H1 (cell line): ENCODE measurements around the gene G2E3. TPM values are rescaled to one million over a fixed set of nuclear protein-coding genes. Genes with fewer than 3 reads are reported as not detected.

Source experiments
- CTCF ChIA-PET: fragments of 300-600 bp; sonication (Branson Sonifier 250); formaldehyde crosslinking; loops from one replicate; lab custom pipeline; 2021; ENCODE audit not compliant: partially characterized antibody; lab: Charles Lee
- POLR2A ChIA-PET: fragments of 300-600 bp; sonication (Branson Sonifier 250); formaldehyde crosslinking; loops from one replicate; lab custom pipeline; 2021; ENCODE audit warnings: inconsistent platforms; ENCODE audit not compliant: partially characterized antibody; lab: Charles Lee
- DNase-seq, 2 experiments: peaks; one replicate each; pipeline versions ENCODE4 v3.0.0 to v3.0.0-alpha.2; 2010 to 2022; ENCODE audit warnings: low spot score in 2 of 2, low read depth in 1 of 2, mixed read lengths in 1 of 2
- FAIRE-seq: peaks from 2 replicates; lab custom pipeline; 2011; peaks lifted over from hg19 to GRCh38; lab: Jason Lieb, UNC
- H2AFZ ChIP-seq: 2 replicates; pipeline ENCODE4 v1.8.1; 2012; ENCODE audit warnings: low read length, inconsistent platforms
- H2AK5ac ChIP-seq: 2 replicates; pipeline ENCODE4 v1.6.1; 2013; ENCODE audit warnings: low read depth, low read length
- H2BK120ac ChIP-seq: replicated peaks from 2 replicates; pipeline ENCODE3; 2013; ENCODE audit warnings: low read depth, low read length, inconsistent platforms
- H2BK12ac ChIP-seq: 2 replicates; pipeline ENCODE4 v1.6.1; 2013; ENCODE audit warnings: low read depth, low read length
- H2BK15ac ChIP-seq: 2 replicates; pipeline ENCODE4 v1.6.1; 2013; ENCODE audit warnings: low read length
- H2BK20ac ChIP-seq: 2 replicates; pipeline ENCODE4 v1.6.1; 2013; ENCODE audit warnings: low read length
- H2BK5ac ChIP-seq: 2 replicates; pipeline ENCODE4 v1.6.1; 2013; ENCODE audit warnings: low read depth, low read length
- H3K14ac ChIP-seq: 2 replicates; pipeline ENCODE4 v1.6.1; 2013; ENCODE audit warnings: inconsistent platforms; ENCODE audit not compliant: insufficient read length
- H3K18ac ChIP-seq: 2 replicates; pipeline ENCODE4 v1.6.1; 2013; ENCODE audit warnings: low read length; ENCODE audit errors: extremely low read depth
- H3K23ac ChIP-seq: 2 replicates; pipeline ENCODE4 v1.6.1; 2013; ENCODE audit warnings: inconsistent platforms; ENCODE audit not compliant: insufficient read length
- H3K23me2 ChIP-seq: 2 replicates; pipeline ENCODE4 v1.6.1; 2013; ENCODE audit warnings: low read depth, low read length
- H3K27ac ChIP-seq: 2 replicates; pipeline ENCODE4 v1.6.1; 2011; ENCODE audit warnings: low read depth, low read length, inconsistent platforms
- H3K27me3 ChIP-seq, 4 experiments: replicated peaks in 1 of 4; 1 replicate in 1 of 4; 2 replicates in 3 of 4; pipeline versions ENCODE4 v1.6.1 to v1.8.1; 2011 to 2013; ENCODE audit warnings: low read length in 3 of 4, mild to moderate bottlenecking in 3 of 4, inconsistent platforms in 2 of 4, mixed read lengths in 2 of 4, moderate library complexity in 1 of 4; ENCODE audit not compliant: control insufficient read depth in 3 of 4, insufficient read depth in 3 of 4; ENCODE audit errors: extremely low read depth in 1 of 4
- H3K36me3 ChIP-seq, 4 experiments: 2 replicates each; pipeline versions ENCODE4 v1.6.1 to v1.8.1; 2011 to 2013; ENCODE audit warnings: mild to moderate bottlenecking in 4 of 4, low read length in 3 of 4, moderate library complexity in 2 of 4, control low read depth in 1 of 4, inconsistent platforms in 1 of 4; ENCODE audit not compliant: insufficient read depth in 4 of 4, control insufficient read depth in 2 of 4
- H3K4ac ChIP-seq: replicated peaks from 2 replicates; pipeline ENCODE3; 2013; ENCODE audit warnings: low read length, low read depth, mixed read lengths, inconsistent platforms; ENCODE audit not compliant: insufficient read length
- H3K4me1 ChIP-seq, 4 experiments: replicated peaks in 1 of 4; 1 replicate in 1 of 4; 2 replicates in 3 of 4; pipeline versions ENCODE4 v1.6.1 to v1.8.1; 2011 to 2013; ENCODE audit warnings: low read length in 3 of 4, inconsistent platforms in 2 of 4, mixed read lengths in 1 of 4; ENCODE audit not compliant: insufficient read depth in 4 of 4, control insufficient read depth in 3 of 4
- H3K4me2 ChIP-seq, 2 experiments: 2 replicates each; pipeline versions ENCODE4 v1.6.1 to v1.8.1; 2011 to 2013; ENCODE audit warnings: low read depth in 2 of 2, low read length in 2 of 2, control low read depth in 1 of 2, inconsistent platforms in 1 of 2, mild to moderate bottlenecking in 1 of 2; ENCODE audit not compliant: insufficient read depth in 1 of 2
- H3K4me3 ChIP-seq, 4 experiments: fragments of 200-600, 300-600 bp in 1 of 4; sonication (generic), shearing (Covaris generic), sonication (Bioruptor Twin) in 1 of 4; 2 replicates each; pipeline versions ENCODE4 v1.5.1 to v1.8.1; 2011 to 2016; ENCODE audit warnings: low read length in 4 of 4, low read depth in 3 of 4, control low read depth in 2 of 4, inconsistent platforms in 2 of 4, mild to moderate bottlenecking in 2 of 4, mixed read lengths in 1 of 4, moderate library complexity in 1 of 4; ENCODE audit not compliant: insufficient read depth in 2 of 4; ENCODE audit errors: extremely low read depth in 1 of 4
- H3K56ac ChIP-seq: replicated peaks from 2 replicates; pipeline ENCODE3; 2013; ENCODE audit warnings: low read depth, mild to moderate bottlenecking, mixed read lengths, low read length, inconsistent platforms; ENCODE audit not compliant: insufficient read length
- H3K79me1 ChIP-seq: 2 replicates; pipeline ENCODE4 v1.6.1; 2013; ENCODE audit warnings: low read depth, low read length, control low read depth
- H3K79me2 ChIP-seq, 2 experiments: 2 replicates each; pipeline versions ENCODE4 v1.6.1 to v1.8.1; 2012 to 2013; ENCODE audit warnings: low read length in 2 of 2, mild to moderate bottlenecking in 2 of 2, inconsistent platforms in 1 of 2; ENCODE audit not compliant: insufficient read depth in 2 of 2, control insufficient read depth in 1 of 2
- H3K9ac ChIP-seq, 4 experiments: replicated peaks in 1 of 4; 1 replicate in 1 of 4; 2 replicates in 3 of 4; pipeline versions ENCODE4 v1.6.1 to v1.8.1; 2011 to 2013; ENCODE audit warnings: low read depth in 3 of 4, low read length in 3 of 4, control low read depth in 2 of 4, mild to moderate bottlenecking in 2 of 4, moderate library complexity in 2 of 4, inconsistent platforms in 1 of 4; ENCODE audit errors: extremely low read depth in 1 of 4
- H3K9me3 ChIP-seq, 2 experiments: 2 replicates each; pipeline versions ENCODE4 v1.6.1 to v1.8.1; 2012 to 2013; ENCODE audit warnings: mild to moderate bottlenecking in 2 of 2, moderate library complexity in 2 of 2, control low read depth in 1 of 2, inconsistent platforms in 1 of 2, low read depth in 1 of 2, low read length in 1 of 2, mixed read lengths in 1 of 2; ENCODE audit not compliant: insufficient read depth in 2 of 2
- H4K20me1 ChIP-seq, 2 experiments: replicated peaks in 1 of 2; 2 replicates each; pipeline versions ENCODE3 to v1.8.1; 2011 to 2013; ENCODE audit warnings: inconsistent platforms in 2 of 2, low read length in 2 of 2, mild to moderate bottlenecking in 1 of 2; ENCODE audit not compliant: insufficient read depth in 2 of 2, control insufficient read depth in 1 of 2
- H4K5ac ChIP-seq: 2 replicates; pipeline ENCODE4 v1.6.1; 2013; ENCODE audit warnings: low read length, low read depth, mixed read lengths, inconsistent platforms; ENCODE audit not compliant: insufficient read length
- H4K8ac ChIP-seq: 2 replicates; pipeline ENCODE4 v1.8.0; 2013; ENCODE audit warnings: mild to moderate bottlenecking, moderate library complexity, low read length, inconsistent platforms; ENCODE audit not compliant: insufficient read depth; ENCODE audit errors: extremely low read depth
- H4K91ac ChIP-seq: replicated peaks from 2 replicates; pipeline ENCODE3; 2013; ENCODE audit warnings: low read length, mixed read lengths, inconsistent platforms; ENCODE audit not compliant: insufficient read length
- ASH2L ChIP-seq: fragments of 200-600, 300-600 bp; sonication (generic); IDR thresholded peaks from one replicate; pipeline ENCODE4 v1.7.1; 2017; ENCODE audit warnings: low read length
- CBX8 ChIP-seq: fragments of 300-800, 300-1000 bp; sonication (generic); IDR thresholded peaks from 2 replicates; pipeline ENCODE4 v1.7.1; 2016; ENCODE audit warnings: low read depth, low read length, borderline replicate concordance
- HDAC2 ChIP-seq, 2 experiments: fragments of 300-600 bp in 1 of 2; sonication (generic) in 1 of 2; IDR thresholded peaks; 2 replicates each; pipeline ENCODE4 v1.6.1; 2011 to 2012; ENCODE audit warnings: low read depth in 2 of 2, low read length in 2 of 2, mild to moderate bottlenecking in 2 of 2, moderate library complexity in 2 of 2, borderline replicate concordance in 1 of 2, inconsistent platforms in 1 of 2
- JUN ChIP-seq: IDR thresholded peaks from 2 replicates; pipeline ENCODE4 v1.6.1; 2011; ENCODE audit warnings: low read depth, mild to moderate bottlenecking, improper control_type of control experiment, low read length
- KDM1A ChIP-seq: fragments of 200-600, 300-600 bp; sonication (generic); IDR thresholded peaks from 2 replicates; pipeline ENCODE4 v1.7.1; 2016; ENCODE audit warnings: mild to moderate bottlenecking, low read length, borderline replicate concordance
- POLR2AphosphoS5 ChIP-seq: IDR thresholded peaks from 2 replicates; pipeline ENCODE4 v1.6.1; 2011; ENCODE audit warnings: low read depth, low read length
- RXRA ChIP-seq: IDR thresholded peaks from 2 replicates; pipeline ENCODE4 v1.6.1; 2011; ENCODE audit warnings: low read depth, mild to moderate bottlenecking, low read length, moderate library complexity; ENCODE audit not compliant: insufficient read depth
- WGBS, 2 experiments: shearing (Covaris generic) in 1 of 2; methylation state at CpG; one replicate each; pipeline versions ENCODE4 v1.1.6 to v1.1.7; 2013 to 2015; ENCODE audit warnings: low lambda C conversion rate in 2 of 2, mixed read lengths in 2 of 2, inconsistent platforms in 1 of 2, low coverage in 1 of 2, missing lambda C conversion rate in 1 of 2; ENCODE audit not compliant: insufficient replicate concordance in 2 of 2, insufficient coverage in 1 of 2, insufficient read length in 1 of 2; ENCODE audit errors: extremely low coverage in 1 of 2, missing lambda C conversion rate in 1 of 2; 5-methylcytosine and 5-hydroxymethylcytosine counted together
- polyA plus RNA-seq, 7 experiments: library from polyadenylated mRNA; depleted of rRNA in 3 of 7; stranded (reverse) in 5 of 7; unstranded in 2 of 7; fragments of >200 nt in 5 of 7; fragments of 200-250 nt in 2 of 7; gene quantifications; 1 replicate in 5 of 7; 2 replicates in 1 of 7; 4 replicates in 1 of 7; pipeline versions ENCODE4 v1.2.1 to v1.2.3, GENCODE V29; 2011 to 2013; ENCODE audit warnings: missing spikeins in 2 of 7, mixed read lengths in 2 of 7
- total RNA-seq: library from RNA; stranded (reverse); fragmentation: NEBNext Ultra II Directional; extraction: Animal tissue kit (Norgen Biotek cat#: 25700); gene quantifications from 2 replicates; pipeline ENCODE4 v1.2.1, GENCODE V29; 2021
- TF ChIP-seq, protein P1 (sequence below): IDR thresholded peaks from 2 replicates; pipeline ENCODE4 v1.6.1; 2012; ENCODE audit warnings: low read length, inconsistent platforms

Gene G2E3
- total and polyA plus RNA-seq, 2 of the 8 experiments (the other 6 are each of a cell fraction or from before 2014, with no cell fraction given) = 9.2 to 72.0 TPM

DNA sequence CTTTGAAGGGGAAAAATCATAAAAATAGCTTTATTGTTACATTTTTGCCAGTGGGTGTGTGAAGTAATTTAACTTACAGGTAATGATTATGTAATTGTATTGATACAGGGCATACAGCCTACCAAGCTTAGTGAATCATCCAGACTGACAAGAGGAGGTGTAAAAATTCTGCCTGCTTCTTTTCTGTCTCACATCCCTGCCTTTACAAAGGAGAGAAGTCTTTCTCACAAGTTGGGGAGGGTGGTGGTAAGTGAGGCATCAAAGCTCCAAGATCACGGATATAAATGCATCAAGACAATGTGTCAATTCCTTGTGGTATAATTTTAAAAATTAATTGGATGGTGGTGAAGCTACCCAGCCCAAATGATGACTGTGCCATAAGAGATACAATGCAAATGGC lies 39.0 kb upstream of the G2E3 start:
- ChIA-PET CTCF (interaction anchor here (0.7 to 4.0 kb wide), 6 partner anchors 9 to 145 kb away, joined by 3 to 10 read pairs (median 4); no protein-coding TSS in a partner anchor), POLR2A (interaction anchor here (1.6 kb wide), 1 partner anchor 10 kb away, joined by 4 read pairs; no protein-coding TSS in a partner anchor)
- Histone ChIP-seq H3K18ac (no peak overlapping the region), H3K79me2 (no peaks in the 10 kb centered on the region), H3K79me1 (no peaks in the 10 kb centered on the region), H3K4me1 (no peaks in the 10 kb centered on the region; a peak in 1 of 7 replicates), H2BK20ac (no peak overlapping the region), H3K27ac (no peak overlapping the region), H3K9me3 (no peaks in the 10 kb centered on the region), H3K23me2 (no peaks in the 10 kb centered on the region; the same call in 1 of the 2 replicates), H3K4me3 (no peak overlapping the region), H3K23ac (no peak overlapping the region), H3K4me2 (no peak overlapping the region), H2BK15ac (no peak overlapping the region), H4K5ac (no peak overlapping the region), H4K91ac (no peak overlapping the region), H2AK5ac (no peak overlapping the region), H2BK5ac (no peak overlapping the region), H2BK120ac (no peak overlapping the region), H4K8ac (no peak overlapping the region), H3K4ac (no peak overlapping the region), H3K56ac (no peak overlapping the region), H2BK12ac (no peak overlapping the region), H3K9ac (no peak overlapping the region), H3K36me3 (no peaks in the 10 kb centered on the region), H3K27me3 (no peaks in the 10 kb centered on the region), H4K20me1 (no peaks in the 10 kb centered on the region), H2AFZ (no peak overlapping the region), H3K14ac (no peak overlapping the region)
- DNase-seq (no peak), FAIRE-seq (no peak)
- WGBS, 2 experiments = 84% methylated on average over 1 of the region's 1 CpG; no CpG with 5 or more reads in 1 of the 2 experiments
- no peak for TF ChIP-seq POLR2AphosphoS5
- TF ChIP-seq, protein P1, sequence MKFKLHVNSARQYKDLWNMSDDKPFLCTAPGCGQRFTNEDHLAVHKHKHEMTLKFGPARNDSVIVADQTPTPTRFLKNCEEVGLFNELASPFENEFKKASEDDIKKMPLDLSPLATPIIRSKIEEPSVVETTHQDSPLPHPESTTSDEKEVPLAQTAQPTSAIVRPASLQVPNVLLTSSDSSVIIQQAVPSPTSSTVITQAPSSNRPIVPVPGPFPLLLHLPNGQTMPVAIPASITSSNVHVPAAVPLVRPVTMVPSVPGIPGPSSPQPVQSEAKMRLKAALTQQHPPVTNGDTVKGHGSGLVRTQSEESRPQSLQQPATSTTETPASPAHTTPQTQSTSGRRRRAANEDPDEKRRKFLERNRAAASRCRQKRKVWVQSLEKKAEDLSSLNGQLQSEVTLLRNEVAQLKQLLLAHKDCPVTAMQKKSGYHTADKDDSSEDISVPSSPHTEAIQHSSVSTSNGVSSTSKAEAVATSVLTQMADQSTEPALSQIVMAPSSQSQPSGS = no peak
- no peak for TF ChIP-seq ASH2L
- no peak for TF ChIP-seq HDAC2 (IDR thresholded peaks at IDR 0.05; ENCODE audit: borderline replicate concordance in 1 of 2, low read depth in 2 of 2, low read length in 2 of 2)
- TF ChIP-seq RXRA = no peak
- no peak for TF ChIP-seq CBX8
- no peak for TF ChIP-seq JUN
- no peak for TF ChIP-seq KDM1A
